Measurements from ENCODE around the gene CAMSAP1. TPM values are rescaled to one million over a fixed set of nuclear protein-coding genes. Genes with fewer than 3 reads are reported as not detected.
"Not testable (repeated sequence)": the region's sequence is repeated elsewhere in the genome, so short reads cannot be mapped to it uniquely, and the experiment has no call there.

CAMSAP1 gene
- total RNA-seq, 4 donors from 2014 or later, result 11.8 to 23.4 (median 19.9) TPM

DNA sequence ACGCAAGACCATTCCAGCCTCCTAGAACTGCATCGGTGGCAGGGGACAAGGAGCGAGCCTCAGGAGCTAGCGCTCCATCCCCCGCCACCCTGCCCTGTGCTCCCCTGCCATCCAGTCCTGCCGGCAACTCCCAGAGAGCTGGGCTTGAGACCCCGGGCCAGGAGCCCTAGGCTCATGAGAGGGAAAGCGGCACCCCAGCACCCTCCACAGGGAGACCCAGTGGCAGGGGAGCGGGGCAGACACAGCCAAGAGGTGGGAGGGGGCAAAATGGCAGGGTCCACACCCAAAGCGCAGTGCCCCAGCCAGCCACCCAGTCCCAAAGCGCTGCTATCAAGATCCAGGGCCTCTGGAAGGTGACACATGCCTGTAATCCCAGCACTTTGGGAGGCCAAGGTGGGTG, 41.1 kb upstream of the CAMSAP1 start:
- 91 to 93% methylated on average over 7 to 11 of the region's 11 CpGs for WGBS, 2 donors
- H3K36me3 ChIP-seq, result peaks cover 39 to 69% of the 10 kb centered on the region in 2 donors

DNA sequence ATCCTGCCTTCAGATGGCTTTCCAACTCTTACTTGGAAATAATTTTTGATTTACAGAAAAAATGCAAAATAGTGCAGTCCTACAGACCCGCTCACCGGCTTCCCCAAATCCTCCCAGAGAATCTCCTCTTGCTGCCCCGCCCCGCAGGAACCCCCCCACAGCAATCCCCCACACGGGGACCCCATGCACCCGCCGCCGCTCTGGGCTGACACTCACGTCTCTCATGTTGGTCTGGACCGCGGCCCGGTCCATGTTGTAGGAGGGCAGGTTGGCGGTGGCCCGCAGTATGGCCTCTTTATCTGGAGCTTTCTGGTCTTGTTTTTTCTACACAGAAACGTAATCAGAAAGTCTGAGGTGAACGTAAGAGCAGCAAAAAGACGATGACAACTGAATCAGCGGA, 40.2 kb upstream of the CAMSAP1 start:
- intact Hi-C loops (cut with DNase I), result no loop called here
- whole genome bisulfite sequencing, 2 donors, result 95 to 97% methylated on average over 18 of the region's 18 CpGs
- no peak overlapping the region for H3K4me3 ChIP-seq (replicated peaks in 1 of 3)
- no peak for DNase-seq
- no peaks in the 10 kb centered on the region for H3K4me1 ChIP-seq
- TF ChIP-seq, protein P1, sequence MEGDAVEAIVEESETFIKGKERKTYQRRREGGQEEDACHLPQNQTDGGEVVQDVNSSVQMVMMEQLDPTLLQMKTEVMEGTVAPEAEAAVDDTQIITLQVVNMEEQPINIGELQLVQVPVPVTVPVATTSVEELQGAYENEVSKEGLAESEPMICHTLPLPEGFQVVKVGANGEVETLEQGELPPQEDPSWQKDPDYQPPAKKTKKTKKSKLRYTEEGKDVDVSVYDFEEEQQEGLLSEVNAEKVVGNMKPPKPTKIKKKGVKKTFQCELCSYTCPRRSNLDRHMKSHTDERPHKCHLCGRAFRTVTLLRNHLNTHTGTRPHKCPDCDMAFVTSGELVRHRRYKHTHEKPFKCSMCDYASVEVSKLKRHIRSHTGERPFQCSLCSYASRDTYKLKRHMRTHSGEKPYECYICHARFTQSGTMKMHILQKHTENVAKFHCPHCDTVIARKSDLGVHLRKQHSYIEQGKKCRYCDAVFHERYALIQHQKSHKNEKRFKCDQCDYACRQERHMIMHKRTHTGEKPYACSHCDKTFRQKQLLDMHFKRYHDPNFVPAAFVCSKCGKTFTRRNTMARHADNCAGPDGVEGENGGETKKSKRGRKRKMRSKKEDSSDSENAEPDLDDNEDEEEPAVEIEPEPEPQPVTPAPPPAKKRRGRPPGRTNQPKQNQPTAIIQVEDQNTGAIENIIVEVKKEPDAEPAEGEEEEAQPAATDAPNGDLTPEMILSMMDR (IDR thresholded peaks at IDR 0.05), result no peak
- TF ChIP-seq POLR2A (IDR thresholded peaks at IDR 0.05), result no peak
- no peaks in the 10 kb centered on the region for H3K27me3 ChIP-seq
- no peaks in the 10 kb centered on the region for H3K9me3 ChIP-seq
- H3K27ac ChIP-seq, result no peak overlapping the region
- peaks cover 30 to 61% of the 10 kb centered on the region in 2 donors for H3K36me3 ChIP-seq

More for the DNA sequence above, 41.1 kb upstream of the CAMSAP1 start:
- DNase-seq, result no peak
- Histone ChIP-seq H3K27ac (no peak overlapping the region), H3K4me1 (no peaks in the 10 kb centered on the region), H3K27me3 (no peaks in the 10 kb centered on the region), H3K9me3 (no peaks in the 10 kb centered on the region), H3K4me3 (replicated peaks in 1 of 3) (no peak overlapping the region)
- TF ChIP-seq, protein P1 (IDR thresholded peaks at IDR 0.05), result no peak
- TF ChIP-seq POLR2A (IDR thresholded peaks at IDR 0.05), result no peak
- intact Hi-C loops (cut with DNase I), result no loop called here

DNA sequence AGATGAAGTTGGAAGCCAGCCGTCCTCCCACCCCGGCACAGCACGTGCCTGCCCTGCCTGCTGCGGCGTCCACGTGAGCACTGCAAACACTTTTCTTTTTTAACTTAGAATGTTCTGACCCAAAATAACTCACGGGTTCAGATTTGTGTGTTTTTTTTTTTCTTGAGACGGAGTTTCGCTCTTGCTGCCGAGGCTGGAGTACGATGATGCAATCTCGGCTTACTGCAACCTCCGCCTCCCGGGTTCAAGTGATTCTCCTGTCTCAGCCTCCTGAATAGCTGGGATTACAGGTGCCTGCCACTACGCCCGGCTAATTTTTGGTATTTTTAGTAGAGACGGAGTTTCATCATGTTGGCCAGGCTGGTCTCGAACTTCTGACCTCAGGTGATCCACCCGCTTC, 39.8 kb upstream of the CAMSAP1 start:
- WGBS, 2 donors, result 96 to 97% methylated on average over 19 of the region's 19 CpGs
- H3K9me3 ChIP-seq; H3K27ac ChIP-seq; H3K4me3 ChIP-seq (replicated peaks in 1 of 3); H3K4me1 ChIP-seq; DNase-seq; H3K27me3 ChIP-seq; intact Hi-C loops (cut with DNase I): not testable (repeated sequence)
- H3K36me3 ChIP-seq, result peaks cover 28 to 56% of the 10 kb centered on the region in 2 donors

DNA sequence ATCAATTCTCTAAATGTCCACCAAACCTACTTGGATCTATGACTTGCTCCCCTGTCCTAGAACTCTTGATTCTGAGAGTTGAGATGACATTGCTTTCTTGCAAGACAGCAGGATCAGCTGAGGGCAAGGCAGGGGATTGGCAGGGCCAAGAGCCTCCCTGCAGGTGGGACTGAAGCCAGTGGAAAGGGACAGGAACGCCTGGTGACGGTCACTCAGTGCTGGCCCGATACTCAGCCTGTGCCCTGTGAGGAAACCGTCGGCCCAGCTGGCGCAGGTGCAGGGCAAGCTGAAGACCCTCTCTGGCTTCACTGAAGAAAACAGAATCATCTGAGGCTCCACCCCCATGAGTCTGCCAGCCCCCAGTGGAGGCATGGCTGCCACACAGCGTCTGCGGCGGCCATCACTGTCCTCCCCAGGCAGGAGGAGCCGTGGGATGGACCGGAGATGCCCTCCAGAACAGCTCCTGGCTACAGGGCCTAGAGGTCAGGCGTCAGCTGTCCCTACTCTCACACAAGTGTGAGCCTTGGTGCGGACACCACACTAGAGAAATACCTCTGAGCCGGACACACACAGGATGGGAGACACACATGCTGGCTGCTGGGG, 39.1 kb upstream of the CAMSAP1 start:
- 90 to 97% methylated on average over 2 to 10 of the region's 14 CpGs for WGBS, 2 donors
- no peak for TF ChIP-seq POLR2A (IDR thresholded peaks at IDR 0.05)
- TF ChIP-seq, protein P1 (IDR thresholded peaks at IDR 0.05), result no peak
- no peaks in the 10 kb centered on the region for H3K9me3 ChIP-seq
- no peak overlapping the region for H3K4me3 ChIP-seq (replicated peaks in 1 of 3)
- no peaks in the 10 kb centered on the region for H3K27me3 ChIP-seq
- DNase-seq, result no peak
- intact Hi-C loops (cut with DNase I), result no loop called here
- H3K4me1 ChIP-seq, result no peaks in the 10 kb centered on the region
- no peak overlapping the region for H3K27ac ChIP-seq
- peaks cover 28 to 58% of the 10 kb centered on the region in 2 donors for H3K36me3 ChIP-seq

DNA sequence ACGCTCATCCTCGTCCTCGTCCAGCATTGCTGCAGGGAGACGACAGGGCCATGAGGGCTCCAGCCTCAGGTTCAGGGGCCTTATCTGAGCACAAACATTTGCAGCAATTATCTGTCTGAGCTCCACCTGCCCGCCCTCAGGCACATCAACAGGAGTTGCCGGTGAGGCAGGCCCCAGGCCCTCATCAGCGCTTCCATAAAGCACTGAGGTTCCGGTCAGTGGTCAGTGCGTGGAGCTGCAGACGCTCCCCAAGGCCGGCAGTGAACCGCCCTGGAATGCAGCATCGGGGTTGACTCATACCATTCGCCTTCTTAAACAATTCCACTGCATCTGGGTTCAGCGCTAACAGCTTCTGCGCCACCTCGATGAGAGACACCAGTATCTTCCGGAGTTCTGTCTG, 38.6 kb upstream of the CAMSAP1 start:
- no peak for DNase-seq
- intact Hi-C loops (cut with DNase I), result no loop called here
- Histone ChIP-seq H3K4me3 (replicated peaks in 1 of 3) (no peak overlapping the region), H3K27ac (no peak overlapping the region), H3K9me3 (no peaks in the 10 kb centered on the region), H3K27me3 (no peaks in the 10 kb centered on the region), H3K4me1 (no peaks in the 10 kb centered on the region), H3K36me3 (peaks cover 28 to 56% of the 10 kb centered on the region in 2 donors)
- TF ChIP-seq, protein P1 (IDR thresholded peaks at IDR 0.05), result no peak
- TF ChIP-seq POLR2A (IDR thresholded peaks at IDR 0.05), result no peak
- WGBS, 2 donors, result 95 to 97% methylated on average over 16 to 18 of the region's 18 CpGs
